H9 (cell line): ENCODE measurements around the gene PLD1. TPM values are rescaled to one million over a fixed set of nuclear protein-coding genes. Genes with fewer than 3 reads are reported as not detected.

Source experiments
- DNase-seq: peaks from one replicate; pipeline ENCODE4 v3.0.0-alpha.2; 2017
- H2AFZ ChIP-seq: one replicate; pipeline ENCODE4 v1.6.1; 2013; ENCODE audit warnings: mild to moderate bottlenecking, low read length, control low read depth, moderate library complexity
- H2AK5ac ChIP-seq: 2 replicates; pipeline ENCODE4 v1.6.1; 2013; ENCODE audit warnings: low read length, control low read depth, mixed read lengths; ENCODE audit not compliant: insufficient read length
- H2BK120ac ChIP-seq: one replicate; pipeline ENCODE4 v1.6.1; 2013; ENCODE audit warnings: low read depth, mild to moderate bottlenecking, low read length, control low read depth, inconsistent platforms; ENCODE audit not compliant: poor library complexity, severe bottlenecking
- H2BK12ac ChIP-seq: 2 replicates; pipeline ENCODE4 v1.6.1; 2013; ENCODE audit warnings: low read length, control low read depth, mixed read lengths, low read depth; ENCODE audit not compliant: insufficient read length
- H2BK15ac ChIP-seq: 2 replicates; pipeline ENCODE4 v1.6.1; 2013; ENCODE audit warnings: low read depth, low read length, control low read depth
- H2BK20ac ChIP-seq: one replicate; pipeline ENCODE4 v1.6.1; 2013; ENCODE audit warnings: low read depth, mild to moderate bottlenecking, low read length, control low read depth, inconsistent platforms; ENCODE audit not compliant: poor library complexity, severe bottlenecking
- H2BK5ac ChIP-seq: 2 replicates; pipeline ENCODE4 v1.6.1; 2013; ENCODE audit warnings: low read length, control low read depth, mixed read lengths; ENCODE audit not compliant: insufficient read length
- H3K14ac ChIP-seq: 2 replicates; pipeline ENCODE4 v1.6.1; 2013; ENCODE audit warnings: low read length, control low read depth; ENCODE audit not compliant: insufficient read depth
- H3K18ac ChIP-seq: 2 replicates; pipeline ENCODE4 v1.6.1; 2013; ENCODE audit warnings: low read depth, mild to moderate bottlenecking, mixed read lengths, low read length, control low read depth; ENCODE audit not compliant: insufficient read length
- H3K23ac ChIP-seq: 2 replicates; pipeline ENCODE4 v1.6.1; 2013; ENCODE audit warnings: low read length, control low read depth, mixed read lengths, low read depth; ENCODE audit not compliant: insufficient read length
- H3K23me2 ChIP-seq: 2 replicates; pipeline ENCODE4 v1.6.1; 2013; ENCODE audit warnings: low read depth, mild to moderate bottlenecking, mixed read lengths, low read length, control low read depth; ENCODE audit not compliant: insufficient read length, poor library complexity, severe bottlenecking
- H3K27ac ChIP-seq: 2 replicates; pipeline ENCODE4 v1.5.1; 2013; ENCODE audit warnings: low read length, control low read depth, mixed read lengths, low read depth; ENCODE audit not compliant: insufficient read length
- H3K27me3 ChIP-seq: 2 replicates; pipeline ENCODE4 v1.6.1; 2013; ENCODE audit warnings: low read length, control low read depth, inconsistent platforms; ENCODE audit not compliant: insufficient read depth
- H3K4ac ChIP-seq: 2 replicates; pipeline ENCODE4 v1.6.1; 2013; ENCODE audit warnings: low read depth, mild to moderate bottlenecking, control low read depth, inconsistent platforms, low read length, moderate library complexity
- H3K4me1 ChIP-seq: 2 replicates; pipeline ENCODE4 v1.6.1; 2013; ENCODE audit warnings: low read length, control low read depth, inconsistent platforms; ENCODE audit not compliant: insufficient read depth
- H3K4me2 ChIP-seq: 2 replicates; pipeline ENCODE4 v1.6.1; 2013; ENCODE audit warnings: low read length, control low read depth, mixed read lengths; ENCODE audit not compliant: insufficient read length, insufficient read depth
- H3K56ac ChIP-seq: 2 replicates; pipeline ENCODE4 v1.6.1; 2013; ENCODE audit warnings: low read depth, mild to moderate bottlenecking, mixed read lengths, low read length, control low read depth; ENCODE audit not compliant: insufficient read length
- H3K79me1 ChIP-seq: 2 replicates; pipeline ENCODE4 v1.6.1; 2013; ENCODE audit warnings: low read depth, mild to moderate bottlenecking, moderate library complexity, low read length, control low read depth, inconsistent platforms; ENCODE audit not compliant: insufficient read depth, poor library complexity, severe bottlenecking
- H3K79me2 ChIP-seq: 2 replicates; pipeline ENCODE4 v1.6.1; 2013; ENCODE audit warnings: low read length, control low read depth, inconsistent platforms; ENCODE audit not compliant: insufficient read depth
- H3K9ac ChIP-seq: 2 replicates; pipeline ENCODE4 v1.6.1; 2013; ENCODE audit warnings: low read length, control low read depth, mixed read lengths; ENCODE audit not compliant: insufficient read length; ENCODE audit errors: extremely low read depth
- H3K9me3 ChIP-seq: one replicate; pipeline ENCODE4 v1.6.1; 2013; ENCODE audit warnings: low read depth, low read length, inconsistent platforms; ENCODE audit not compliant: control insufficient read depth
- H3T11ph ChIP-seq: one replicate; pipeline ENCODE4 v1.6.1; 2013; ENCODE audit warnings: mild to moderate bottlenecking, low read length, control low read depth, inconsistent platforms
- H4K20me1 ChIP-seq: one replicate; pipeline ENCODE4 v1.6.1; 2013; ENCODE audit not compliant: control insufficient read depth, insufficient read length, insufficient read depth
- H4K5ac ChIP-seq: 2 replicates; pipeline ENCODE4 v1.6.1; 2013; ENCODE audit warnings: low read depth, mild to moderate bottlenecking, mixed read lengths, low read length, control low read depth; ENCODE audit not compliant: insufficient read length
- H4K8ac ChIP-seq: replicated peaks from 2 replicates; pipeline ENCODE4 v1.6.1; 2013; ENCODE audit warnings: low read length, control low read depth, mixed read lengths, low read depth; ENCODE audit not compliant: insufficient read length
- H4K91ac ChIP-seq: 2 replicates; pipeline ENCODE4 v1.6.1; 2013; ENCODE audit warnings: low read depth, mild to moderate bottlenecking, moderate library complexity, mixed read lengths, low read length, control low read depth; ENCODE audit not compliant: insufficient read length
- H3K27ac Mint-ChIP-seq, 3 experiments: 2 replicates in 2 of 3; 3 replicates in 1 of 3; pipeline ENCODE4 v1.8.0; 2020 to 2021; ENCODE audit warnings: mixed read lengths in 3 of 3, mild to moderate bottlenecking in 1 of 3, moderate library complexity in 1 of 3
- H3K27me3 Mint-ChIP-seq: 2 replicates; pipeline ENCODE4 v1.8.0; 2021; ENCODE audit warnings: low read depth, mild to moderate bottlenecking, moderate library complexity, mixed read lengths
- H3K36me3 Mint-ChIP-seq, 3 experiments: 2 replicates in 2 of 3; 3 replicates in 1 of 3; pipeline ENCODE4 v1.8.0; 2020 to 2021; ENCODE audit warnings: low read depth in 3 of 3, mixed read lengths in 3 of 3; ENCODE audit not compliant: insufficient read depth in 1 of 3
- H3K4me1 Mint-ChIP-seq, 2 experiments: 2 replicates each; pipeline ENCODE4 v1.8.0; 2020; ENCODE audit warnings: mixed read lengths in 2 of 2
- H3K4me3 Mint-ChIP-seq, 2 experiments: 2 replicates in 1 of 2; 3 replicates in 1 of 2; pipeline ENCODE4 v1.8.0; 2020 to 2021; ENCODE audit warnings: mild to moderate bottlenecking in 2 of 2, mixed read lengths in 2 of 2, moderate library complexity in 1 of 2
- H3K9me3 Mint-ChIP-seq, 2 experiments: 2 replicates in 1 of 2; 3 replicates in 1 of 2; pipeline ENCODE4 v1.8.0; 2020; ENCODE audit warnings: mild to moderate bottlenecking in 2 of 2, mixed read lengths in 2 of 2, moderate library complexity in 1 of 2
- CTCF ChIP-seq: fragments of 200-600 bp; sonication (generic); conservative IDR thresholded peaks from 3 replicates; pipeline ENCODE4 v1.8.0; 2021; ENCODE audit warnings: antibody characterized with exemption, mild to moderate bottlenecking
- WGBS: extraction: QIAGEN DNeasy Blood & Tissue Kit; methylation state at CpG from one replicate; pipeline ENCODE4 v1.1.7; 2013; ENCODE audit warnings: missing lambda C conversion rate, low lambda C conversion rate, mixed read lengths; ENCODE audit not compliant: insufficient read length; ENCODE audit errors: extremely low coverage; 5-methylcytosine and 5-hydroxymethylcytosine counted together
- total RNA-seq: library from RNA; stranded (reverse); gene quantifications from 2 replicates; pipeline ENCODE4 v1.2.1, GENCODE V29; 2021

PLD1 gene
- total RNA-seq, 1 experiment from 2014 or later: 1.8 TPM

GRCh38 chr3:171802590-171802956 lies 7.7 kb downstream of the PLD1 start:
- H3K27me3 Mint-ChIP-seq: peaks cover 2% of the 10 kb centered on the region; the same call in 1 of the 2 replicates
- no peak overlapping the region for H3K27ac ChIP-seq

More at GRCh38 chr3:171802590-171802956, 7.7 kb downstream of the PLD1 start:
- no CpG with 5 or more reads among the region's 3 CpGs for WGBS
- Histone ChIP-seq H2BK15ac (no peak overlapping the region), H3K79me2 (no peaks in the 10 kb centered on the region), H4K8ac (no peak overlapping the region), H3K9ac (no peak overlapping the region), H3K56ac (no peak overlapping the region), H2AK5ac (no peak overlapping the region), H4K91ac (no peak overlapping the region), H2BK20ac (no peak overlapping the region), H4K20me1 (no peaks in the 10 kb centered on the region), H3K79me1 (no peaks in the 10 kb centered on the region), H3K23me2 (no peaks in the 10 kb centered on the region), H2AFZ (no peak overlapping the region), H3K9me3 (no peaks in the 10 kb centered on the region), H2BK5ac (no peak overlapping the region), H3K18ac (no peak overlapping the region), H3K4me2 (no peak overlapping the region), H3T11ph (no peak overlapping the region), H4K5ac (no peak overlapping the region), H3K23ac (no peak overlapping the region), H3K14ac (no peak overlapping the region), H3K4ac (no peak overlapping the region), H2BK120ac (no peak overlapping the region), H2BK12ac (no peak overlapping the region), H3K4me1 (peaks cover 2% of the 10 kb centered on the region; the same call in 1 of the 2 replicates), H3K27me3 (no peaks in the 10 kb centered on the region)
- no peak for DNase-seq
- H3K4me3 Mint-ChIP-seq: no peak overlapping the region
- H3K9me3 Mint-ChIP-seq: no peaks in the 10 kb centered on the region
- H3K27ac Mint-ChIP-seq: no peak overlapping the region
- H3K36me3 Mint-ChIP-seq: no peaks in the 10 kb centered on the region
- H3K4me1 Mint-ChIP-seq: peaks cover 8 to 9% of the 10 kb centered on the region in 2 experiments
- TF ChIP-seq CTCF: no peak
